ENCODE results near the gene PRR12.

DNA sequence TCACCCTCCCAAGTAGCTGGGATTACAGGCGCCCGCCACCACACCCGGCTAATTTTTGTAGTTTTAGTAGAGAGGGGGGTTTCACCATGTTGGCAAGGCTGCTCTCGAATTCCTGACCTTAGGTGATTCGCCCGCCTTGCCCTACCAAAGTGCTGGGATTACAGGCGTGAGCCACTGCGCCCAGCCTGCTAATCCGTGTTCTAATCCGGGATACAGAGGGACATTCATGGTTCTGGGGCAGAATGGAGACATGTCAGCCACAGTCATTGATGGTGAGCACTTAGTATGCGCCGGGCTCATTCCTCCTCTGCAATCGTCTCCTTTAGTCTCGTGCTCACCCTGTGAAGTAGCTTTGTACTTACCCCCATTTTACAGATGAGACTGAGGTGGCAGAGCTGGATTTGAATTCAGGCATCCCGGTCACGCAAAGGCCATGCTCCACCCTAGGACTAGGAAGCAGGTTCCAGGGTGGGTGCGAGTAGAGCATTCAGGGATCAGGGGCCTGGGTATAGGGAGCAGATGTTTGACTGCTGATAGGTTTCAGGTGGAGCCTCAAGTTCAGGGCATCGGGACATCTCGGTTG lies 40.7 kb downstream of the PRR12 start:
- TF ChIP-seq POLR2AphosphoS5 (IDR thresholded peaks at IDR 0.05; ENCODE audit: insufficient read depth, low read depth, low read length) (no peak), JUN (IDR thresholded peaks at IDR 0.05; ENCODE audit: borderline replicate concordance, insufficient read depth, insufficient read length, low read depth) (no peak), EZH2 (IDR thresholded peaks at IDR 0.05; ENCODE audit: borderline replicate concordance, low read depth, low read length, severe bottlenecking) (no peak), FOS (IDR thresholded peaks at IDR 0.05; ENCODE audit: borderline replicate concordance, insufficient read depth, low read length) (no peak), POLR2A (IDR thresholded peaks at IDR 0.05; ENCODE audit: low read depth, low read length) (no peak)
- TF ChIP-seq, protein P1, sequence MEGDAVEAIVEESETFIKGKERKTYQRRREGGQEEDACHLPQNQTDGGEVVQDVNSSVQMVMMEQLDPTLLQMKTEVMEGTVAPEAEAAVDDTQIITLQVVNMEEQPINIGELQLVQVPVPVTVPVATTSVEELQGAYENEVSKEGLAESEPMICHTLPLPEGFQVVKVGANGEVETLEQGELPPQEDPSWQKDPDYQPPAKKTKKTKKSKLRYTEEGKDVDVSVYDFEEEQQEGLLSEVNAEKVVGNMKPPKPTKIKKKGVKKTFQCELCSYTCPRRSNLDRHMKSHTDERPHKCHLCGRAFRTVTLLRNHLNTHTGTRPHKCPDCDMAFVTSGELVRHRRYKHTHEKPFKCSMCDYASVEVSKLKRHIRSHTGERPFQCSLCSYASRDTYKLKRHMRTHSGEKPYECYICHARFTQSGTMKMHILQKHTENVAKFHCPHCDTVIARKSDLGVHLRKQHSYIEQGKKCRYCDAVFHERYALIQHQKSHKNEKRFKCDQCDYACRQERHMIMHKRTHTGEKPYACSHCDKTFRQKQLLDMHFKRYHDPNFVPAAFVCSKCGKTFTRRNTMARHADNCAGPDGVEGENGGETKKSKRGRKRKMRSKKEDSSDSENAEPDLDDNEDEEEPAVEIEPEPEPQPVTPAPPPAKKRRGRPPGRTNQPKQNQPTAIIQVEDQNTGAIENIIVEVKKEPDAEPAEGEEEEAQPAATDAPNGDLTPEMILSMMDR (IDR thresholded peaks at IDR 0.05; ENCODE audit: extremely low read depth in 1 of 2, insufficient read depth in 1 of 2, low read depth in 1 of 2, low read length in 2 of 2): no peak
